Nephron (organoid): ENCODE data around the gene SPRN.

Experiments used
- H3K27ac Mint-ChIP-seq, 3 experiments: 2 replicates each; pipeline ENCODE4 v1.8.0; 2020; ENCODE audit warnings: mixed read lengths in 3 of 3, mild to moderate bottlenecking in 2 of 3, moderate library complexity in 1 of 3
- H3K27me3 Mint-ChIP-seq: 2 replicates; pipeline ENCODE4 v1.8.0; 2021; ENCODE audit warnings: low read depth, mild to moderate bottlenecking, moderate library complexity, mixed read lengths
- H3K36me3 Mint-ChIP-seq: 2 replicates; pipeline ENCODE4 v1.8.0; 2020; ENCODE audit warnings: low read depth, mixed read lengths
- H3K4me1 Mint-ChIP-seq: 2 replicates; pipeline ENCODE4 v1.8.0; 2020; ENCODE audit warnings: mixed read lengths
- H3K4me3 Mint-ChIP-seq, 3 experiments: 2 replicates each; pipeline ENCODE4 v1.8.0; 2020; ENCODE audit warnings: mild to moderate bottlenecking in 3 of 3, mixed read lengths in 3 of 3, moderate library complexity in 2 of 3
- H3K9me3 Mint-ChIP-seq: 2 replicates; pipeline ENCODE4 v1.8.0; 2020; ENCODE audit warnings: mixed read lengths
- CTCF ChIP-seq, 3 experiments: fragments of 200-600 bp; sonication (generic); IDR thresholded peaks; one replicate each; pipeline ENCODE4 v1.5.0; 2021; ENCODE audit warnings: antibody characterized with exemption in 3 of 3; ENCODE audit not compliant: unreplicated experiment in 3 of 3

Gene SPRN

GRCh38 chr10:133396035-133396624 is 28.3 kb downstream of the SPRN start:
- Mint-ChIP-seq H3K4me3 (peak overlapping the region; percentile 98 to 99 (median 98)), H3K4me1 (peaks cover 5% of the 10 kb centered on the region), H3K36me3 (peaks cover 37% of the 10 kb centered on the region), H3K27ac (no peak overlapping the region), H3K27me3 (no peaks in the 10 kb centered on the region), H3K9me3 (no peaks in the 10 kb centered on the region)
- no peak for TF ChIP-seq CTCF (IDR thresholded peaks at IDR 0.05; ENCODE audit: unreplicated experiment in 3 of 3)

- Mint-ChIP-seq H3K4me1 (peaks cover 5% of the 10 kb centered on the region), H3K4me3 (peak overlapping the region; percentile 98 to 99 (median 98)), H3K9me3 (no peaks in the 10 kb centered on the region), H3K36me3 (peaks cover 38% of the 10 kb centered on the region), H3K27ac (peak overlapping the region; percentile 89 to 93 (median 90)), H3K27me3 (no peaks in the 10 kb centered on the region)
- no peak for TF ChIP-seq CTCF (IDR thresholded peaks at IDR 0.05; ENCODE audit: unreplicated experiment in 3 of 3)
Observed at GRCh38 chr10:133394801-133395221, 29.6 kb downstream of the SPRN start.

- no peaks in the 10 kb centered on the region for H3K9me3 Mint-ChIP-seq
- peak within 1 kb of the TSS; percentile 98 to 99 (median 98) for H3K4me3 Mint-ChIP-seq
- H3K36me3 Mint-ChIP-seq, result peaks cover 33% of the 10 kb centered on the region
- peaks cover 5% of the 10 kb centered on the region for H3K4me1 Mint-ChIP-seq
- H3K27ac Mint-ChIP-seq, result peak within 1 kb of the TSS; percentile 89 to 93 (median 90)
- H3K27me3 Mint-ChIP-seq, result no peaks in the 10 kb centered on the region
- peak in 1 of 3 experiments; percentile 27 for TF ChIP-seq CTCF (IDR thresholded peaks at IDR 0.05; ENCODE audit: unreplicated experiment in 3 of 3)
Observed at GRCh38 chr10:133394064-133394663, 30.3 kb downstream of the SPRN start, which contains the start of gene MTG1. Gene MTG1, plus strand, starts transcription at chr10:133394157. Its CDS starts 64 bp downstream, at chr10:133394221.

GRCh38 chr10:133393401-133394063 is 30.9 kb downstream of the SPRN start:
- no peaks in the 10 kb centered on the region for H3K27me3 Mint-ChIP-seq
- peaks cover 28% of the 10 kb centered on the region for H3K36me3 Mint-ChIP-seq
- peak overlapping the region; percentile 98 to 99 (median 98) for H3K4me3 Mint-ChIP-seq
- TF ChIP-seq CTCF (IDR thresholded peaks at IDR 0.05; ENCODE audit: unreplicated experiment in 3 of 3), result no peak
- peaks cover 5% of the 10 kb centered on the region for H3K4me1 Mint-ChIP-seq
- no peaks in the 10 kb centered on the region for H3K9me3 Mint-ChIP-seq
- H3K27ac Mint-ChIP-seq, result peak overlapping the region; percentile 51 to 92 (median 89)

- no peak overlapping the region for H3K4me3 Mint-ChIP-seq
- no peak for TF ChIP-seq CTCF (IDR thresholded peaks at IDR 0.05; ENCODE audit: unreplicated experiment in 3 of 3)
- H3K27ac Mint-ChIP-seq, result no peak overlapping the region
- peaks cover 5% of the 10 kb centered on the region for H3K4me1 Mint-ChIP-seq
- peaks cover 14% of the 10 kb centered on the region for H3K36me3 Mint-ChIP-seq
- no peaks in the 10 kb centered on the region for H3K9me3 Mint-ChIP-seq
- H3K27me3 Mint-ChIP-seq, result no peaks in the 10 kb centered on the region
Observed at GRCh38 chr10:133391761-133392518, 32.5 kb downstream of the SPRN start.
